Measurements from ENCODE around the gene CNKSR3.

CNKSR3 gene

GRCh38 chr6:154503658-154504057 lies 6.8 kb downstream of the CNKSR3 start:
- in situ Hi-C loops (cut with MboI; ENCODE audit: low sequenced_read_pairs), result no loop called here

- in situ Hi-C loops (cut with MboI; ENCODE audit: low sequenced_read_pairs), result no loop called here
Measured at GRCh38 chr6:154502553-154502952, 7.9 kb downstream of the CNKSR3 start.

- in situ Hi-C loops (cut with MboI; ENCODE audit: low sequenced_read_pairs), result no loop called here
Measured at GRCh38 chr6:154501578-154501868, 9.0 kb downstream of the CNKSR3 start.

GRCh38 chr6:154500769-154501577 lies 9.5 kb downstream of the CNKSR3 start:
- in situ Hi-C loops (cut with MboI; ENCODE audit: low sequenced_read_pairs), result no loop called here

GRCh38 chr6:154499855-154500589 lies 10.5 kb downstream of the CNKSR3 start:
- in situ Hi-C loops (cut with MboI; ENCODE audit: low sequenced_read_pairs), result no loop called here

- in situ Hi-C loops (cut with MboI; ENCODE audit: low sequenced_read_pairs), result no loop called here
Measured at GRCh38 chr6:154498340-154498934, 12.0 kb downstream of the CNKSR3 start.

- in situ Hi-C loops (cut with MboI; ENCODE audit: low sequenced_read_pairs), result no loop called here
Measured at GRCh38 chr6:154496793-154497517, 13.5 kb downstream of the CNKSR3 start.

- in situ Hi-C loops (cut with MboI; ENCODE audit: low sequenced_read_pairs), result no loop called here
Measured at GRCh38 chr6:154496186-154496585, 14.3 kb downstream of the CNKSR3 start.

- in situ Hi-C loops (cut with MboI; ENCODE audit: low sequenced_read_pairs), result no loop called here
Measured at GRCh38 chr6:154494592-154495311, 15.7 kb downstream of the CNKSR3 start.

GRCh38 chr6:154491567-154492470 lies 18.7 kb downstream of the CNKSR3 start:
- in situ Hi-C loops (cut with MboI; ENCODE audit: low sequenced_read_pairs), result no loop called here

GRCh38 chr6:154489822-154490221 lies 20.7 kb downstream of the CNKSR3 start:
- in situ Hi-C loops (cut with MboI; ENCODE audit: low sequenced_read_pairs), result no loop called here

GRCh38 chr6:154488802-154489437 lies 21.6 kb downstream of the CNKSR3 start:
- in situ Hi-C loops (cut with MboI; ENCODE audit: low sequenced_read_pairs), result no loop called here

GRCh38 chr6:154488248-154488593 lies 22.3 kb downstream of the CNKSR3 start:
- in situ Hi-C loops (cut with MboI; ENCODE audit: low sequenced_read_pairs), result no loop called here

GRCh38 chr6:154487367-154488247 lies 22.9 kb downstream of the CNKSR3 start:
- in situ Hi-C loops (cut with MboI; ENCODE audit: low sequenced_read_pairs), result no loop called here

- in situ Hi-C loops (cut with MboI; ENCODE audit: low sequenced_read_pairs), result no loop called here
Measured at GRCh38 chr6:154485815-154486214, 24.7 kb downstream of the CNKSR3 start.

GRCh38 chr6:154484942-154485341 lies 25.5 kb downstream of the CNKSR3 start:
- in situ Hi-C loops (cut with MboI; ENCODE audit: low sequenced_read_pairs), result no loop called here

- in situ Hi-C loops (cut with MboI; ENCODE audit: low sequenced_read_pairs), result no loop called here
Measured at GRCh38 chr6:154482858-154483257, 27.6 kb downstream of the CNKSR3 start.

GRCh38 chr6:154481521-154482013 lies 28.9 kb downstream of the CNKSR3 start:
- in situ Hi-C loops (cut with MboI; ENCODE audit: low sequenced_read_pairs), result no loop called here
